Dedifferentiated amniotic fluid mesenchymal stem cell (primary cell): ENCODE measurements around the gene CFAP157.

ENCODE experiments used
- DNase-seq: peaks from one replicate; pipeline ENCODE4 v3.0.0-alpha.2; 2016; ENCODE audit errors: extremely low spot score

Gene CFAP157

DNA sequence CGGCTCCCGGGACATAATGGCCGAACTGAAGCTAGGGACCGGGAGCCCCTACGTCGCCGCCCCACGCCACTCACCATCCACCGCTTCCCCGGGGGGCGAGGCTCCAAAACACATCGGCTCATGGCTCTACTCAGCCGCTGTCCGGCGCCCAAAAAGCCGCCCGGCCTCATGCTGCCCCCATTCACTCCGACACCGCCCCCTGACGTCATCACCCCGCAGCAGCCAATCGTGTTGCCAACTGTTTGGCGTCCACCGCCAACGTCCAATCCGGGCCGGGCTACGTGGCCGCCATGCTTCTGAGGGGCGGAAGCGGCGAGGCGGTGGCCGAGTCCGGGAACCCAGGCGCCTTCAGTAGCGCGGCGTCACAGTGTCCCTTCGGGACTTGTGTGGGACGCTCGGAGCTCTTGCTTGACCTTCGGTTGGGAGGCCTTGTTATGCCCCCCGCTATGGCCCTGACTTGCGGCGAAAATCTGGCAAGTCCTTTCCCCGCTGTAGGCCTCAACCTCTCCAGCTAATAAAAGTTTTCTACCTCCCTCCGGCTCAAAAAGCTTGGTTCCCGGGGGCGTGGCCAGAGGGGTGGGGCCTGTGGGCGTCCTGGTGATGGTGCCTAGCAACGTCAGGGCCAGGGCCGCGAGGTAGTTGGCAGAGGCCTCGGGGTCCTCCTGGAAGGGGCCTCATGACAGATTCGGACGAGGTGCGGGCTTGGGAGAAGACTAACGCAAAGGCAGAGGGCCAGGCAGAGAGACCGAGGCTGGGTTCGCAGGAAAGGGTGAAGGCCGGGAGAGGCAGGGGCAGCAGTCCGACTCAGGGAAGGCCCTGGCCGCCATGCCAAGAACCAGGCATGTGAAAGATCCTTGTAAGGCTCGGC lies 8.9 kb downstream of the CFAP157 start, which contains the start of the genes PTRH1 and TTC16:
Gene PTRH1 (minus strand): TSS at position 194 of the 868 bp plus-strand sequence. CDS start 24 bp downstream, at position 170.
Gene TTC16 (plus strand): TSS at position 610 of the 868 bp plus-strand sequence. CDS start 67 bp downstream, at position 677.
- peak; percentile 94 for DNase-seq

DNA sequence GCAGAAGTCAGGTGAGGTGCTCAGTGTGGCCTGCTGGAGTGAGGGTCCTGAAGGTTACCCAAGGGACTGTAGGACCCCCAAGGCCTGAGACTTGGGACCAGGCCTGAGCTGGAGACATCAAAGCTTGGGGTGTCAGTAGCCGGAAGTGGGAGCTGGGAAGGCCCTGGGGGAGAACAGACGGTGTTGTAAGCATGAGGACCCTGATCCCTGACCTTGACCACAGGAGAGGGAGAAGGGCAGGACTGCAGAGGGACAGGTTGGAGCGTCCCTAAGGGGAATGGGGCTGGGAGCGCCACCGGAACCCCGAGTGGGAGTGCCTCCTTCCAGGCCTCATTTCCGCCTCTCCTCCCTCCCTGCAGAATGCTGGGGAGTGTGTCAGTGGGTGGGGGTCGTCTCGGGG lies 9.6 kb downstream of the CFAP157 start:
- DNase-seq = no peak

DNA sequence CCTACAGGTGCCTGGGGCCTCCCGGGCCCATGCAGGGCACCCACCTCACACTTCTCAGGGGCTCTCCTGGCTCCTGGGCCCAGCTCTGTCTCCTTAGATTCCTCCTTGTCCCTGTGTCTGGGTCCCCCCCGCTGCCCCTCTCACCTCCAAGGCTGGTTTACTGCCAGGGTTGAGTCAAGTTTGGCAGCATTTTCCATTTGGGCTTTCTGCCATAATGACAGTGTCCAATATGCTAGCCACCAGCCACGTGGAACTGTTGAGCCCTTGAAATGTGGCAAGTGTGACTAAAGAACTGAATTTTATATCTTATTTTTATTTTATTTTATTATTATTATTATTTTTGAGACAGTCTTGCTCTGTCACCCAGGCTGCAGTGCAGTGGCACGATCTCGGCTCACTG lies 11.0 kb downstream of the CFAP157 start:
- DNase-seq = no peak

DNA sequence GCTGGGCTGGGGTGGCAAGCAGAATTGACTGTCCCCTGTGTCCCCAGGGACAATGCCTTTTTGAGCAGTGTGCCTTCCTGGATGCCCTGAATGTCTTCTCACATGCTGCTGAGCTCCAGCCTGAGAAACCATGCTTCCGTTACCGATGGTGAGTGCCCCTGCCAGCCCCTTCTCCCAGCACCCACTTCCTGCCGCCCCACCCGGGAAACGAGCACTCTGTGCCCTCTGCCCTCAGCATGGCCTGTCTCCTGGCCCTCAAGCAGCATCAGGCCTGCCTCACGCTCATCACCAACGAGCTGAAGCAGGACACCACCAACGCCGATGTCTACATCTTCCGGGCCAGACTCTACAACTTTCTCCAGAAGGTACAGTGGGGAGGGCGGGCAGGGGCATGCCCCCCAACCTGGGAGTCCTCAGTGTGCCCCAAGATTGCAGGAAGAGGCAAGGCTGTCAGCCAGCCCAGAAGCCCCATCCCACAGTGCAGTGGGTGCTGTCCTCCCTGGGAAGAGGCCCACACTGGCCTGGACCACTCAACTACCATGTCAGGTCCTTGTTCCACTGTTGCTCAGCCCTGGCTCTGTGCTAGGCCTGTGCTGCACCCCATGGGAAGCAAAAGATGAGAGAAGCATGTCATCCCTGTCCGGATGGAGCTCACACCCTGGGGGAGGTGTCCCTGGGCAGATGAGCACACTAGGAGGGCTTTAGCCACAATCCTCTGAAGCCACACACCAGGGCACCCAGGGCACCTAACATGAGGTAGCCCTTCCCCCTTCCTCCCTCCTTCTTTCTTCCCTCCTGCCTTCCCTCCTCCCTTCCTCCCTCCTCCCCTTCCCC lies 13.5 kb downstream of the CFAP157 start:
- DNase-seq = no peak

DNA sequence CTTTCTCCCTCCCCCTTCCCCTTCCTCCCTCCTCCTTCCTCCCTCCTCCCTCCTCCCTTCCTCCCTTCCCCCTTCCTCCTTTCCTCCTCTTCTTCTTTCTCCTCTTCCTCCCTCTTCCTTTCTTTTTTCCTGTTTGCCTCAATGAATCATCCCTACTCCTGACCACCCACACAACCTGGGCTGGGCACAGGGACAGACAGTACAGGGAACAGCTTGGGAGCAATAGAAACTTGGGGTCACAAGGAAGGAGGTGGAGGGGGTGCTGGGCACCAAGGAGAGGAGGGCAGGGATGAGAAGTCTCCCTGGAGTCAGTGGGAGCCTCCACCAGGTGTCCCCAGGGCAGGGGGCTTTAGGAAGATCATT lies 14.1 kb downstream of the CFAP157 start:
- DNase-seq = no peak

DNA sequence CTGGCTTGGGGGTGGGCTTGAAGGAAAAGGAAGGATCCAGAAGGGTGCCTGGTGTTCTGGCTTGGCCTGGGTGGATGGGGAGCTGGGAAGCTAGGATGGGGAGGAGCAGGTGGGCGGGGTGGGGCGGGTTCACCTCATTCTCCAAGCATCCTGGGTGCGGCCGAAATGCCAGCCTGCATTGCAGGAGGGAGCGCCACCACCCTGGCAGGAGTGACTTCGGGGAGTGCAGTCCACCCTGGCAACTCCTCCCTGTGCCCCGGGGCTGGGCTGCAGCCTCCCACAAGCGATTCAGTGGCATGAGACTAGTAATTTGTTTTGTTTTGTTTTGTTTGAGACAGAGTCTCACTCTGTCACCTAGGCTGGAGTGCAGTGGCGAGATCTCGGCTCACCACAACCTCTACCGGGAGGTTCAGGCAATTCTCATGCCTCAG lies 14.6 kb downstream of the CFAP157 start:
- no peak for DNase-seq

DNA sequence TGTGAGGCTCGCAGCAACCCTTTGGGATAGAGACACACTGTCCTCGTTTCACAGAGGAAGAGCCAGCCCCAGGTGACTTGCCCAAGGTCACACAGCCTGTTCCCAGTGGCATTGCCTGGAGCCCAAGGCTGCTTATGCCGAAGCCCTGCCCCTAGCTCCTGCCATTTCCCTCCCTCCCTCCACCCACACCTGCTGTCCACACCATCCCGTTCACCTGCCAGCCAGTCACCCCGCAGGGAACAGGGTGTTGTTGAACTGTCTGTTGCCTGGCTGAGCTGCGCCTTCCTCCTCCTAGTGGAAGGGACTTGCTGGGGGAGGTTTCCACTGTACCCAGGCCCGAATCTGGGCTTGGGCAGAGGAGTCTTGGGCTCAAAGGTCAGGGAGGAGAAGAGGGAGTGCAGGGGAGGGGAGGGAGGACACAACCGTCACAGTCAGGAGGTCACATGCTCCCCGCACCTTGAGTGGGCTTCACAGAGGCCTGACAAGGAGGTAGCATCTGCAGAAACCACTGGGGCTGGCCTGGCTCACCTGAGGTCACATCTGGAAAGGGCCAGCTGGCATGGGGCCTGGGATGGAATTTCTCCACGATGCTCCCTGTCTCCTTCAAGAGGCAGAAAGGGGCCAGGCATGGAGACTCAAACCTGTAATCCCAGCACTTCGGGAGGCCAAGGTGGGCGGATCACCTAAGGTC lies 15.4 kb downstream of the CFAP157 start:
- no peak for DNase-seq

DNA sequence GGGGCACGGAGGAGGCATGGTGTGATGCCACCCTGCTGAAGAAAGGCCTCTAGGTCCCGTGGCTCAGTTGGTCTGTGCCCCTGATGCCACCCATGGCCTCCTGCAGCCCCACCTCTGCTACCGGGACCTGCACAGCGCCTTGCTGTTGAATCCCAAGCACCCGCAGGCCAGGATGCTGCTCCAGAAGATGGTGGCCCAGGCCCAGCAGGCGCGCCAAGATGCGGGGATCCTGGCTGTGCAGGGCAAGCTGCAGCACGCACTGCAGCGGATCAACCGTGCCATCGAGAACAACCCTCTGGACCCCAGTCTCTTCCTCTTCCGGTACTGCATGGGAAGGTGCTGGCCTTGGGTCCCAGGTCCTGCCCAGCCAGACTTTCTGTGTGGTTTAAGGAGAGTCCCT lies 16.2 kb downstream of the CFAP157 start:
- DNase-seq = no peak

DNA sequence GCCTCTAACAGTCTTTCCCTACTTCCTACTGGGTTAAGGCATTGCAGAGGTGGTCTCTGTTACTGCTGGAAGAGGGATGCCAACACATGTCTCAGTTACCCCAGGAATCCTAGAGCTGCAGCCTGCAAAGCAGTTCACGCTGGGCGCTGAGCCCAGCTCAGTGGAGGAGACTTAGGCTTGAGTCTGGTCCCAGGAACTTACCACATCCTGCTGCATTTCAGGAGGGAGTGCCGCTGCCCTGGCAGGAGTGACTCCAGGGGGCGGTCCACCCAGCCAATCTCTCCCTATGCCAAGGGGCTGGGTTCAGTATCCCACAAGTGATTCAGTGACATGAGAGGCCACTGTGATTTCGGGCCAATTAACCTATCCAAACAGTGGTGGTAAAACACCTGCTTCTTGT lies 16.7 kb downstream of the CFAP157 start:
- DNase-seq = no peak

DNA sequence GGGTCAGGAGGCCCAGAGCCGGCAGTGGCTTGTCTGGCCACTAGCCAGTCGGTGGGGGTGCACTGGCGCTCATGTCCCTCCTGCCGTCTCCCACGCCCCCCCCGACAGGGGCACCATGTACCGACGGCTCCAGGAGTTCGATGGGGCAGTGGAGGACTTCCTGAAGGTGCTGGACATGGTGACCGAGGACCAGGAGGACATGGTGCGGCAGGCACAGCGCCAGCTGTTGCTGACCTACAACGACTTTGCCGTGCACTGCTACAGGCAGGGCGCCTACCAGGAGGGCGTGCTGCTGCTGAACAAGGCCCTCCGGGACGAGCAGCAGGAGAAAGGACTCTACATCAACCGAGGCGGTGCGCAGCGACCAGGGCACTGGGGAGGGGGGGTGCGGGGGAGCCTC lies 17.2 kb downstream of the CFAP157 start:
- no peak for DNase-seq

DNA sequence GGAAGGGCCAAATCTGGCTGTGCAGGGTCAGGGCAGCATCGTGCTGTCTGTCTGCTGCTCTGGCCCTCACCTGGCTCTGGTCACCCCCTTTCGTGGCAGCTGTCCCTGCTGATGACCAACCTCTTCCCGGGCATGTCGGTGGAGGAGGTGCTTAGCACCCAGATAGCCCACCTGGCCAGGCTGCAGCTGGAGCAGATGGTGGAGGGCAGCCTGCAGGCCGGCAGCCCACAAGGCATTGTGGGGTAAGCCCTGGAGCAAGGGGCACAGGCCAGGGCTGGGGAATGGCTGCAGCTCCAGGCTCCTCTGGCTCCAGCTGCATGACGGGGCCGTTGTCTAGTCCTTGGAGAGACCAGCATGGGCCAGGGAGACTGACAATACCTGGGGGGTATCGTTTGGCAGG lies 20.1 kb downstream of the CFAP157 start:
- no peak for DNase-seq

DNA sequence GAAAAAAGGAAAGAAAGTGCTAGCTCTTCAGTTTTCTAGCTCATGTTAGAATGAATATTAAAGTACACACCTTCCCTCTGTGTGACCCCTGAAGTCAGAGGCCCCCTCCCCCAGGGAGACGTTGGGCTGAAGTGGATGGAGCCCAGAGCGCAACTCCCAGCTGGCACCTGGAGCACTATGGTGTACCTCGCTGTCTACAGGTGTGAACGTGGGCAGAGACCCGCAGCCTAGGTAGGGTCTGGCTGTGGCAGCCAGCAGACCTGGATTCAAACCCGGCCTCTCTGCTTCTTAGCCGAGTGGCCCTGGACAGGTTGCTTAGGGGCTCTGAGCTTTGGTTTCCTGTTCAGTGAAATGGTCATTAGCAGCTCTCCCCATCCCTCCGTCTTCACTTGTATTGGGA lies 22.0 kb downstream of the CFAP157 start:
- no peak for DNase-seq

DNA sequence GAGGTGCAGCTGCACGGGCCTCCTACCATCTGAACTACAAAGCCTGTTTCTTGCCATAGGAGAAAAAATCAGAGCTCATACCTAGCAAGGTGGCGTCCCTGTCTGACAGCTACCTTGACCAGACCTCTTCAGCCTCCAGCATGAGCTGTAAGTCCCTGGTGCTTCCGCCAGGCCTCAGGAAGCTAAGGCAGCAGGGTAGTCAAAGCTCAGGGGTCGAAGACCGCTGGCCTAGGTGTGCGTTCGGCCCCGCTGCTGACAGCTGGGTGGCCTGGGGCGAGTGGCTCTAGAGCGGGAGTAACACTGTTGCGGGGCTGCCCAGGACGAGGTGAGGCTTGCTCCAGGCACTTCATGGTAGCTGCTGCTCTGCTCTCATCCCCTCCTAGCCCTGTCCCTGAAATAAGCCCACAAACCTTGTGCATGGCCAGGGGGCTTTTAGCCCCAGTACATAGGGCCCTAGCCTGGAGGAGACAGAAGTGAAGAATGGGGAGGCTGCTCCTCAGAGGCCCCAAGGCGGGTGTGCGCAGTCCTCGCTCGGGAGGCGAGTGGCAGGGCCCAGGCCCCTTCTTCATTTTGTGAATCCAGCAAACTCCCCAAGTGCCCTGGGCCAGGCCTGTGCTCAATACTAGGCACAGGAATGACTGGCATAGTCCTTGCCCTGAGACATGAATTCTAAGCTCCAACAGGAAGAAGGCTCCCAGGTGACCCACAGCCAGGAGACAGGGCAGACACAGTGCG lies 22.9 kb downstream of the CFAP157 start:
- DNase-seq = no peak

DNA sequence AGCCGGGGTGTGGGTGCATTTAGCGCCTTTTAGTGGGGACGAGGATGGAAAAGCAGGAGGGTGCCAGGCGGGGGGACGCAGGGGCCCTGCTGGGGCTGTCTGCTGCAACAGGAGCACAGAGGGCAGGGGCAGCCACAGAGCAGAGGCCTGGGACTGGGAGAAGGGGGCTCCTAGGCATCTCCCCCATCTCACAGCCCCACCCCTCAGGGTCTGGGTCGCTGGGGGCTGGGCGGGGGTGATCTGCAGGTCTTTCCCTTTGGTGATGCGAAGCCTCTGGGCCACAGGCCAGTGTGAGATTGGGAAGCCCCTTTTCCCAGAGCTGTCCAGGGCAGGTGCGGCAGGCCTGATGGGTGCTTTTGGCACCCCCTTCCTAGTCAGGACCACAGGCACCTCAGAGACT lies 23.5 kb downstream of the CFAP157 start:
- no peak for DNase-seq

DNA sequence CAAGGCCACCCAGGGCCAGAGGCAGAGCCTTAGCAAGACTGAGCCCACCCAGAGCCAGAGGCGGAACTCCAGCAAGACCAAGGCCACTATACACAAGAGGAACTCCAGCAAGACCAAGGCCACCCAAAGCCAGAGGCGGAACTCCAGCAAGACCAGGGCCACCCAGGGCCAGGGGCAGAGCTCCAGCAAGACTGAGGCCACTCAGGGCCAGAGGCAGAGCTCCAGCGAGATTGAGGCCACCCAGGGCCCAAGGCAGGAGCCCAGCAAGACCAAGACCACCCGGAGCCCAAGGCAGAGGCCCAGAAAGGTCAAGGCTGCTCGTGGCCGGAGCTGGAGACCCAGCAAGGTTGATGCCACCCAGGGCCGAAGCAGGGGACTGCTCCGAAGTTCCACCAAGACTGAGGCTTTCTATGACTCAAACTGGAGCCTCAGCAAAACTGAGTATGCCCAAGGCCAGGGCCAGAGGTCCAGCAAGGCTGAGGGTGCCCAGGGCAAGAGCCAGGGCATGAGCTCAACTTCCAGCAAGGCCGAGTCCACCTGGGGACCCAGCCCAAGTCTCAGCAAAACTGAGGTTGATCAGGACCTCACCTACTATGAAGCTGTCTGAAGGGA lies 24.1 kb downstream of the CFAP157 start:
- no peak for DNase-seq

DNA sequence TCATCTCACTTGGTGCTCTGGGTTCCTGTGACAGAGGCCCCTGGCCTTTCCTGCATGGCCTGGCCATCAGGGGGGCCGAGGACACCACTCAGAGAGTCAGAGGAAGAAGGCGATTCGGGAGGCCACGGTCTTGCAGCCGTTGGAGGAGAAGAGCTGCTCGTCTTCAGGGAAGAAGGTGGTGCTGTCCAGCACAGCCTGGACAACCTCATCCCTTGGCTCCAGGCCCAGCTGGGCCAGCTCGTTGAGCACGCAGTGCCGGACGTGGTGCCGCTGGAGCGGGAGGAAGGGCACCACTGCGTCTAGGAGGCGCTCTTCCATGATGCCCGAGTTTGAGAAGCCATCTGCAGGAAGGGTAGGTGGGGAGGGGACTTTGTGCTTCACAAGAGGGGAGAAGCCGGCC lies 25.1 kb downstream of the CFAP157 start:
- DNase-seq = no peak

DNA sequence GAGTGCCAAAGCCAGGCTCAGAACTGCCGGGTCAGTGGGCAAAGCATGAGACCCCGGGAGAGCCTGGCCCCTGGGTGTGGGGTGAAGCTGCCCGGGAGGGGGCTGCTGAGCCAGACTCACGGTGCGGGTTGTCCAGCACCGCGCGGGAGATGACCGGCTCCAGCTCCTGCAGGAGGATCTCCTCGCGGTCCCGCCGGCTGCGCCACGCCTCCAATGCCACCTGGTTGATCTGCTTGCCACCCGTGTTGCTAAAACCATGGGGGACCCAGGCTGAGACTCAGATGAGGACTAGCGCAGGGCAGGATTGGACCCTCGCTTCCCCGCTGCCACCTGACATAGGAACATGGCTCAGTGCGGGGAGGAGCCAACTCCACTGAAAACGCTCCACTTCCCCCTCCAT lies 25.7 kb downstream of the CFAP157 start:
- no peak for DNase-seq

DNA sequence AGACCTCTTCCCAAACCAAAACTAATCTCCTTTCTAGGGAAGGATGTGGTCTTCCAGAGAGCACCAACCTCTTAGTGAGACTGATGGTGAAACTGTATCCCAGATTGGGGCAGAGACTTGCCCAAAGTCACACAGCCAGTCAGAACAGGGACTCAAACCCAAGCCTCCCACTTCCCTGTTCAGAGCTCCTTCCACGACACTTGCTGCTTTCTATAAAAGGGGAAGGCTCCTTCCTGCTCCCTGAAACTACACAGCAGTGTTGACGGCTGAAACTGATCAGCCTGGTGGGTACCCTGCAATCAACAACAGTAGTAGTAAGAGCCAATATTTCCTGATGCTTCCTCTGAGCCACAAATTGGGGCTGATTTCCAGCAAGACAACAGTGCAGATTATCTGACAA lies 26.8 kb downstream of the CFAP157 start:
- DNase-seq = no peak

DNA sequence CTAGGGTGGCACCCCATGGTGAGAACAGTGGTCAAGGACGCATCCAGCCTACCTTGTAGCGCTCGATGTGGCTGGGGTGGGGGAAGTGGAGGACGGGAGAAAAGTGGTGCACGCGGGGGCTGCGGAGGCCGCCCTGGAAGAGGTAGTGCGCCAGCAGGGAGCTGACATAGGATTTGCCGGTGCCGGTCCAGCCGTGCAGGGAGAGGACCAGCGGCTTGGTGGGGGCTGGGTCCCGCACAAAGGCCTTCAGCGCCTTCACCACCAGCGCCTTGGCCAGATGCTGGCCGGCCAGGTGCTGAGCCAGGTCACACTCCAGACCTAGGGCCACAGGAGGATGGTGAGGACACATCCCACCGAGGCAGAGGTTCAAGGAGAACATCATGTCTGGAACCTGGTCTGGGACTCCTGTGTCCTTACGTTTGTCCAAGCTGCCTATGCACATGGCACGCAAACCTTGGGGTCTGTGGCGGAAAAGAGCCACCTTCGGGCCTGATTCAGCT lies 27.5 kb downstream of the CFAP157 start:
- DNase-seq = no peak

DNA sequence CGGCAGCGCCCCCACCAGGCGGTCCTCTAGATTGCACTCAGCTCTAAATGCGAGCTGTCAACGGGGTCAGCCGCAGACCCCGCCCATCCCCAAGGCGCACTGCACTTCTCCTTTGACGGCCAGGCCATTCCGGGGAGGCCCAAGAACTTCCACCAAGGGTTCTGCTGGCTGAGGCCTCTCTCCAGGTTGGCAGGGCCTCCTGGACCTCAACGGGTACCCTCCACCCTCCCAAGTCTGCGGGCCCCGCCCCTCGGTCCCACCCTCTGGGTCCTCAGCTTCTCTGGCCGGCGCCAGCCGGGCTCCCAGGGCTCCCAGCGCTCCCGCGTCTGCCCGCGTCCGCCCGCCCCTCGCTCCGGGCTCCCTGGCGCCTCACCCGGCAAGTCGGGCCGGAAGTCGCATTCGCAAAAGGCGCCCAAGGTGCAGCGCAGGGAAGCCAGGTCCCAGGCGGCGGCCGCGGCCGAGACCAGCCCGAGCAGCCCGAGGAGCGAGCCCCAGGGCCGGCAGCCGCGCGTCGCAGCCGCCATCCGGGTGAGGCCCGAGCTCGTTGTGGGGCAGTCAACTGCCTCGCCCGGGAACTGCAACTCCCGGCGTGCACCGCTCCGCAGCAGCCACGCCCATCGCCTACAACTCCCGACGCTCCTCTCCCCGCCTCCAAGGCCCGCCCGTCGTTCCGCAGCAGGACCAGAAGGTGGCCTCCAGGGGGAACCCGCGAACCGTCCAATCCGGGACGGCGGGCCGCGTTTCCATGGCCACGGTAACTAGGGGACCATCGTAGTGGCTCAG lies 28.1 kb downstream of the CFAP157 start, which contains the start of gene TOR2A:
Gene TOR2A (minus strand): TSS at position 548 of the 783 bp plus-strand sequence. CDS start 24 bp downstream, at position 524.
- DNase-seq = peak; percentile 96
